SJSA1 (cell line): ENCODE measurements around the gene STMND1. TPM values are rescaled to one million over a fixed set of nuclear protein-coding genes. Genes with fewer than 3 reads are reported as not detected.

ENCODE experiments used
- DNase-seq, 2 experiments: peaks; one replicate each; pipeline ENCODE4 v3.0.0-alpha.2; 2015 to 2020; ENCODE audit warnings: low spot score in 2 of 2, low read depth in 1 of 2
- H3K27ac ChIP-seq: fragments of 250-450 bp; sonication (Bioruptor Pico); 2 replicates; pipeline ENCODE4 v1.5.1; 2020; ENCODE audit warnings: mild to moderate bottlenecking, moderate library complexity
- H3K27me3 ChIP-seq: fragments of 250-450 bp; sonication (Bioruptor Pico); replicated peaks from 2 replicates; pipeline ENCODE4 v1.5.1; 2020; ENCODE audit warnings: mild to moderate bottlenecking, moderate library complexity
- H3K36me3 ChIP-seq: fragments of 250-450 bp; sonication (Bioruptor Pico); 2 replicates; pipeline ENCODE4 v1.5.1; 2020; ENCODE audit warnings: mild to moderate bottlenecking
- H3K4me1 ChIP-seq: fragments of 250-450 bp; sonication (Bioruptor Pico); replicated peaks from 2 replicates; pipeline ENCODE4 v1.6.1; 2021; ENCODE audit warnings: mild to moderate bottlenecking
- H3K4me3 ChIP-seq: fragments of 250-450 bp; sonication (Bioruptor Pico); 2 replicates; pipeline ENCODE4 v1.5.1; 2020; ENCODE audit warnings: mild to moderate bottlenecking
- H3K9me3 ChIP-seq: fragments of 250-450 bp; sonication (Bioruptor Pico); replicated peaks from 2 replicates; pipeline ENCODE4 v1.5.1; 2020; ENCODE audit warnings: mild to moderate bottlenecking
- total RNA-seq: library from RNA; depleted of rRNA; stranded (reverse); fragments of >200 nt; shearing (Covaris generic); gene quantifications from 2 replicates; pipeline ENCODE4 v1.2.3, GENCODE V29; 2014

Gene STMND1
- total RNA-seq, 1 experiment from 2014 or later, result 1.00 TPM

DNA sequence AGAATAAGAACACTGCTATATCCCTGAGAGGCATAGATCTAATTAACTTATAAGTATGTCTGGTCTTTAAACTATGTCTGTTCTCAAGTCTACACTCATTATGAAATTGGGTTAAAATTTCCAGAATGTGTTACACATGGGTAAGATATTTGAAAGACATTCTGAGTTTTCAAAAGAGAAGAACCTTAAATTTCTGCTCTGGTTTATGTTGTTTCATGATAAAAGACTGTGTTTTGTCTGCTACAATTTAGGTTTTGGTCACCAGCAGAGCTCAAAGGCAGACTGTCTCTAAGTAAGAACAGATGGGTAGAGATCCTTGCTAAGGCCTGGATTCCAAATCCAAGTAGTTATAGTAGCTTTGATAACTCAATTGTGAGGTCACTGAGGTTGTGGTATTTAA, 6.0 kb downstream of the STMND1 start:
- Histone ChIP-seq H3K4me1 (no peaks in the 10 kb centered on the region), H3K27ac (no peak overlapping the region), H3K4me3 (no peak overlapping the region), H3K9me3 (no peaks in the 10 kb centered on the region), H3K27me3 (no peaks in the 10 kb centered on the region), H3K36me3 (no peaks in the 10 kb centered on the region)
- no peak for DNase-seq

DNA sequence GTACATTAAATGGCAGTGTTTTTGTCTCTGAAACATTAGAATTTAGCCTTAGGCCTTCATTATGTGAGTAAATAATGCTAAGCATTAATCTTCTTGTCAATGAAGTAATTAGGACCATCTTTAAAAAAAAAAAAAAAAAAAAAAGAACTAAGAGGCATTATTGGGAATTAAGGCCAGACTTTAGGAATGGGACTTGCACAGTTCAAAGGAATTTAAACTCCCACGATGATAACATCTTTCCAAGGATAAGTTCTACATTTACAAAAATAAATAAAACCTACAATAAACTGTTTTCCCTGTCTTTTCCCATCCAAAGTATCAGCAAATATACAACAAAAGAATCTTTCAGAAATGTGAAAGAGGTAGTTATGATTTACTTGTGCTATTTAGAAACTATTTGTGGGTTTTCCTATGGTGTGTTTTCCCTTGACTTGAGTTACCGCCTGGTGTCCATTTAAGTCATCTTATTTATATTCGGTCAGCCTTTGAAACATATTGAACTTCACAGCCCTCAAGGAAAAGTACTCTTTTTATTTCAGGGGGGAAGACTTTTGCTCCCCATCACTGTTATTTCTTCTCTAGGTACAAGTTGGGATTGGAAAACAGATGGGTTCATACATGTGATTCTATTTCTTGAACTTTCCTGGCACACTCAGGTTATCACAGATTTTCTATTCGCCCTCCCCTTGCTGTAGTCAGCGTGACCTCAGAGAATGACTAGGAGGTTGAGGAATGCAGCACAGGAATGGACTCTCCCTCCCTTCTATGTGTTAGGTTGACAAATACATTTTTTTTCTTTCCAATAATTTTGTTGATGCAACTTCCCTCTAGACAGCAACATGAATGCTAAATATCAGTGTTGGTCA, 13.6 kb downstream of the STMND1 start:
- Histone ChIP-seq H3K4me1 (peaks cover 39% of the 10 kb centered on the region), H3K36me3 (no peaks in the 10 kb centered on the region), H3K27ac (peak overlapping the region; percentile 96), H3K9me3 (no peaks in the 10 kb centered on the region), H3K27me3 (no peaks in the 10 kb centered on the region), H3K4me3 (no peak overlapping the region)
- peak; percentile 76 to 92 for DNase-seq

DNA sequence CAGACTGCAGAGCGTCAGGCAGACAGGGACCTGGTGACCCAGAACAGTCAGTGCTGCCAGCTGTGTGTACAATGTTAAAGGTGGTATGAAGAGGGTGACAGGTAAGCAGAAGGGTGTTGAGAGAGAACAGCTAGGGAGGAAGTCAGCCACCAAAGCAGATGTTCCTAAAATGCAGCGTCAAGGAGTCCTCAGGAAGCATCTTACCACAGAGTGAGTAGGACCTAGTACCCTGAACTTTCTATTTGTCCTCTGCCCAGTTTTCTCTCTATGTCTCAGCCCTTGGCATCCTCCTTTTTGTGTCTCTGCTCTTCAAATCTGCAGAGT, 14.2 kb downstream of the STMND1 start:
- H3K4me3 ChIP-seq, result no peak overlapping the region
- H3K27me3 ChIP-seq, result no peaks in the 10 kb centered on the region
- H3K9me3 ChIP-seq, result no peaks in the 10 kb centered on the region
- H3K4me1 ChIP-seq, result peaks cover 40% of the 10 kb centered on the region
- no peaks in the 10 kb centered on the region for H3K36me3 ChIP-seq
- H3K27ac ChIP-seq, result peak overlapping the region; percentile 96
- no peak for DNase-seq

DNA sequence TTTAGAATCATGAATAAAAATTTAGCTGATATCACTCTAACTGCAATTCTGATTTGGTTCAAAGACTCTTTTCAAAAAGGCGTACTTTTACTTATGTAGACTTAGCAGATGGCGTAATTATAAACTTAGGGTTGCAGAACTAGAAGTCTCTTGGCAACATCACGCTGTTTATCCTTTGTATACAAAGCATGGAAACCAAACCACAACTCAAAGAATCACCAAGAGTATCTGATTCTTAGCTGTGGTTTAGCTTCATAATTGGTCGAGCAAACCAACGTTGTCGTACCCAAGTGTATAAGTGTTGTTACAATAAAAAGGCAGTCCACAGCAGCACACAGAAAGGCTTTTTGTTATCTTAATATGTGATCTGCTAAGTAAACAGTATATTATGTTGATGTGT, 18.2 kb downstream of the STMND1 start:
- Histone ChIP-seq H3K36me3 (no peaks in the 10 kb centered on the region), H3K4me3 (no peak overlapping the region), H3K4me1 (peaks cover 32% of the 10 kb centered on the region), H3K9me3 (no peaks in the 10 kb centered on the region), H3K27ac (peak overlapping the region; percentile 86), H3K27me3 (no peaks in the 10 kb centered on the region)
- peak in 1 of 2 experiments; percentile 67 for DNase-seq

DNA sequence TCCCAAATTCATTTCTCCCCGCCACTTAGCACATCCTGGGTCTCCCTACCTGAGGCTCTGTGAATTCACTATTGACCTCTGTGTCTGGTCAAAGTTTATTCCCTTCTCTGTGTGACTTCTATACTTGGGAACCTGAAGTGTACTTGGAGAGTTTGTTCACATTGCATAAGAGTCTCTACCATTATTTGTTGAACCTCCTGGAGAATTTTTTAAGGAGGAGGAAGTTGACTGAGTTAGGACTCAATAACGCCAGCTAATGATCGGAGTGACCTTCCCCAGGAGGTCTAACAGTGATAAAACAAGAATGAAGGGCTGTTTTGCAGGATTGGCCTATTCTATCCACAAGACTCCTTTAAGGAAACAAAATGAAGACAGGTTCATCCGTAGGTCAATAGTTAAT, 23.6 kb downstream of the STMND1 start:
- no peaks in the 10 kb centered on the region; the same call in 1 of the 2 replicates for H3K9me3 ChIP-seq
- peaks cover 2% of the 10 kb centered on the region for H3K4me1 ChIP-seq
- no peak for DNase-seq
- no peak overlapping the region for H3K27ac ChIP-seq
- no peaks in the 10 kb centered on the region for H3K36me3 ChIP-seq
- H3K27me3 ChIP-seq, result no peaks in the 10 kb centered on the region
- no peak overlapping the region for H3K4me3 ChIP-seq

DNA sequence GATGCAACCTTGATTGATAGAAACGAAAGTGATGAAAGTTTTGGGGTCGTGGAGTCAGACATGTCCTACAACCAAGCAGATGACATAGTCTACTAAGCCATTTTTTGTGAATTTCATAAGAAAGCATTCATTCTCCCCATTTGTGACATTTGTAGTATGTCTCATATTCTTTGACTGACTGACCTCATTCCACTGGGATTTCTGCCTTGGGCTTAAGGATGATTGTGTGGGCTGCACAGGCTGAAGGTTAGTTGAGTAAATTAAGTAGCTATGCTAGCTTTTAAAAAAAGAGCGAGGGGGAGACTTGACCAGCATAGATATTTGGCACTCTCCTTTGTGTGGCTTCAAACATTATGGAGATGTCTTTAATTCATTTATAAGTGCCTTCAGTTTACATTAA, 28.9 kb downstream of the STMND1 start:
- Histone ChIP-seq H3K4me3 (no peak overlapping the region), H3K36me3 (no peaks in the 10 kb centered on the region), H3K9me3 (peaks cover 3% of the 10 kb centered on the region), H3K27me3 (no peaks in the 10 kb centered on the region), H3K4me1 (no peaks in the 10 kb centered on the region), H3K27ac (no peak overlapping the region)
- no peak for DNase-seq

DNA sequence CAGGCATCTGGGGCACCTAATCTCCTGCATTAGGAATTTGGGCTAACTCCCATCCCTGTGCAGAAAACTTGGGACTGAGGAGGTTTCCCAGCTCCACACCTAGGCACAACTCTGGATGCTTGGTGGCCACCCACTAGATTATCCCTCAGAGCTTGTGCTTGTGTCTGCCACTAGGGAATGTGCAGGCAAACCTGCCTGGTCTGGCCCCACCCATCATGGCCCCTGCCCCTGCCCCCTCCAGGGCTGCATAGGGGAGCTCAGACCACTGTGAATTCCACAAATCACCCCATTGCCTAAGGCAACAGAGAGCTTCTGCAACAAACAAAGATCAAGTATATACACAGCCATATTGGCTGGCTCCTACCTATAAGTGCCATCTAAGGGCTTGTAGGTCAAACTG, 31.1 kb downstream of the STMND1 start:
- no peak for DNase-seq
- H3K27ac ChIP-seq, result no peak overlapping the region
- H3K27me3 ChIP-seq, result no peaks in the 10 kb centered on the region
- peaks cover 3% of the 10 kb centered on the region for H3K9me3 ChIP-seq
- H3K4me1 ChIP-seq, result no peaks in the 10 kb centered on the region
- no peak overlapping the region for H3K4me3 ChIP-seq
- no peaks in the 10 kb centered on the region for H3K36me3 ChIP-seq

DNA sequence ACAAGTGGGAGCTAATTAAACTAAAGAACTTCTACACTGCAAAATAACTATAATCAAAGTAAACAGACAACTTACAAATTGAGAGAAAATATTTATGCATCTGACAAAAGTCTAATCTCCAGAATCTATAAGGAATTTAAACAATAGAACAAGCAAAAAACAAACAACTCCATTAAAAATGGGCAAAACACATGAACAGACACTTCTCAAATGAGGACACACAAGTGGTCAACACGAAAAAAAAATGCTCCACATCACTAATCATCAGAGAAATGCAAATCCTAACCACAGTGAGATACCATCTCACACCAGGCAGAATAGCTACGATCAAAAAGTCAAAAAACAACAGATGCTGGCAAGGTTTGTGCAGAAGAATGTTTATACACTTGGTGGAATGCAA, 36.2 kb downstream of the STMND1 start:
- no peaks in the 10 kb centered on the region for H3K36me3 ChIP-seq
- peaks cover 8% of the 10 kb centered on the region for H3K9me3 ChIP-seq
- DNase-seq, result no peak
- no peak overlapping the region for H3K4me3 ChIP-seq
- no peaks in the 10 kb centered on the region for H3K27me3 ChIP-seq
- no peaks in the 10 kb centered on the region for H3K4me1 ChIP-seq
- H3K27ac ChIP-seq, result no peak overlapping the region

DNA sequence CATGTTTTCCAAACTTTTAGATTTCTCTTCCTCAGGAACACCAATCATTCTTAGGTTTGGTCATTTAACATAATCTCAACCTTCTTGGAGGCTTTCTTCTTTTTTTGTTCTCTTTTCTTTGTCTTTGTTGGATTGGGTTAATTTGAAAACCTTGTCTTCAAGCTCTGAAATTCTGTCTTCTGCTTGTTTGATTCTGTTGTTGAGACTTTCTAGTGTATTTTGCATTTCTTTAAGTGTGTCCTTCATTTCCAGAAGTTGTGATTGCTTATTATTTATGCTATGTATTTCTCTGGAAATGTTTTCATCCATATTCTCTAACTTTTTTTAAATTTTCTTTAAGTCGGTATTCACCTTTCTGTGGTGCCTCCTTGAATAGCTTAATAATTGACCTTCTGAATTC, 42.2 kb downstream of the STMND1 start:
- Histone ChIP-seq H3K9me3 (peaks cover 4% of the 10 kb centered on the region; the same call in 1 of the 2 replicates), H3K27me3 (no peaks in the 10 kb centered on the region), H3K27ac (no peak overlapping the region), H3K36me3 (no peaks in the 10 kb centered on the region), H3K4me1 (no peaks in the 10 kb centered on the region), H3K4me3 (no peak overlapping the region)
- DNase-seq, result no peak

DNA sequence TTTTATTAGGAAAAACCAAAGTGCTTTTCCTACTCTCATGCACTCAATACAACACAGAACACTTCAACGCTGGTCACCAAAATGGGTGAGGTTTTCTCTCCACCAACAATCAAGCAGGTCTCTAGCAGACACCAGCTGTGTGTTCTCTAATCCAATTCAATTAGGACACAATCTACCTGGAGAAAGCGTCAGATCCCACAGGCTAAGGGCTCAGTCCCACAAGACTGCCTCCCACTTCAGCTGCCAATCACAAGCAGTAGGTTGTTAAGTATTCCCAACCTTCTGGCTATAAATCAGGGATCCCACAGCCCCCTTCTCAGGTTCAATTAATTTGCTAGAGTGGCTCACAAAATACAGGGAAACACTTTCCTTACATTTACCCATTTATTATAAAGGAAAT, 47.7 kb downstream of the STMND1 start:
- no peaks in the 10 kb centered on the region for H3K4me1 ChIP-seq
- H3K27me3 ChIP-seq, result no peaks in the 10 kb centered on the region
- no peak for DNase-seq
- H3K27ac ChIP-seq, result no peak overlapping the region
- H3K4me3 ChIP-seq, result no peak overlapping the region
- H3K9me3 ChIP-seq, result no peaks in the 10 kb centered on the region
- H3K36me3 ChIP-seq, result no peaks in the 10 kb centered on the region

DNA sequence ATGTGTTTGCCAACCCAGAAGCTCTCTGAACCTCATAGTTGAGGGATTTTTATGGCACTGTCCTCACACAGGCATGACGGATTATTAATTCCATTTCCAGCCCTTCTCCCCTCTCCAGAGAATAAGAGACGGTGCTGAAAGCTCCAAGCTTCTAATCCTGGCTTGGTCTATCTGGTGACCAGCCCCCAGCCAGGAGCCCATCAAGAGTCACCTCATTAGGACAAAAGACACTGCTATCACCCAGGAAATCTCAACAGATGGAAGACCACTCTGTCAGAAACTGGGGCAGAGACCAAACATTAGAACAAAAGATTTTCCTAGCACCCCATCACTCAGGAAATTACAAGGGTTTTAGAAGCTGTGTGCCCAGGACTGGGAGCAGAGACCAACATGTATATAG, 48.2 kb downstream of the STMND1 start:
- Histone ChIP-seq H3K4me1 (no peaks in the 10 kb centered on the region), H3K27ac (no peak overlapping the region), H3K36me3 (no peaks in the 10 kb centered on the region), H3K27me3 (no peaks in the 10 kb centered on the region), H3K9me3 (no peaks in the 10 kb centered on the region), H3K4me3 (no peak overlapping the region)
- DNase-seq, result no peak

DNA sequence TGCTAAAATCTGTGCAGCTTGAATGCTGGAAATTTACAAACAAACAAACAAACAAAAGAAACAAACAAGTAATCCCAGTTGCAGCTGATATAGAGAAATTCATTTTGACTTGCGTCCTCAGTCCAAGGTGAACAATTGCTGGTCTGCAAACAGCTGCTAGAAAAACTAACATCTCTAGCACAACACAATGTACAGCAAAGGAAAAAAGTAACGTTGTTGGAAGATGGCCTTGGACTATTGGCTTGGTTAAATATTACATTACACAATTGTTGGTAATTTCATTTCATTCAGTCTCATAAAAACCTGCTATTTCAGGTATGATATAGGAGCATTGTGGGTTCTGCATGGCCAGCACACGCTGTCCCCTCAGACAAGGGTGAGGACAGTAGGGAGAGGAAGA, 50.0 kb downstream of the STMND1 start:
- no peaks in the 10 kb centered on the region for H3K9me3 ChIP-seq
- H3K27me3 ChIP-seq, result no peaks in the 10 kb centered on the region
- no peak for DNase-seq

DNA sequence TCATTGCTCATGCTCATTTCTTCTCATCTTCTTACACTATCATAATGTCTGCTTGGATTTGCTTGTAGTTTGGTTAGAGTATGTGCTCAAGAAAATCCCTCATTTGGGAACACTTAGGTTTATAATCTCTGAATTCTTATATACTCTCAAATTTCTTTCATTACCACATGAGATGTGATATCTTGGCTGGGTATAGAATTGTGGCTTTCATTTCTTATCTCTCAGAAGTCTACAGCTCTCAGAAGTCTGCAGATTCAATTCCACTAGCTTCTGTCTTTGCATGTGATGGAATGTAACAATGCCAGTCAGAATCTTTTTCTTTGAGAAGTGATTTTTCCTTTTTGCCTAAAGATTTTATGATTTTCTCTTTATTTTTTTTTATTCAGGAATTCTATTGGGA, 50.9 kb downstream of the STMND1 start:
- H3K27ac ChIP-seq, result no peak overlapping the region

More for the DNA sequence above, 50.0 kb downstream of the STMND1 start:
- Histone ChIP-seq H3K4me1 (no peaks in the 10 kb centered on the region), H3K4me3 (no peak overlapping the region), H3K27ac (no peak overlapping the region), H3K36me3 (no peaks in the 10 kb centered on the region)

DNA sequence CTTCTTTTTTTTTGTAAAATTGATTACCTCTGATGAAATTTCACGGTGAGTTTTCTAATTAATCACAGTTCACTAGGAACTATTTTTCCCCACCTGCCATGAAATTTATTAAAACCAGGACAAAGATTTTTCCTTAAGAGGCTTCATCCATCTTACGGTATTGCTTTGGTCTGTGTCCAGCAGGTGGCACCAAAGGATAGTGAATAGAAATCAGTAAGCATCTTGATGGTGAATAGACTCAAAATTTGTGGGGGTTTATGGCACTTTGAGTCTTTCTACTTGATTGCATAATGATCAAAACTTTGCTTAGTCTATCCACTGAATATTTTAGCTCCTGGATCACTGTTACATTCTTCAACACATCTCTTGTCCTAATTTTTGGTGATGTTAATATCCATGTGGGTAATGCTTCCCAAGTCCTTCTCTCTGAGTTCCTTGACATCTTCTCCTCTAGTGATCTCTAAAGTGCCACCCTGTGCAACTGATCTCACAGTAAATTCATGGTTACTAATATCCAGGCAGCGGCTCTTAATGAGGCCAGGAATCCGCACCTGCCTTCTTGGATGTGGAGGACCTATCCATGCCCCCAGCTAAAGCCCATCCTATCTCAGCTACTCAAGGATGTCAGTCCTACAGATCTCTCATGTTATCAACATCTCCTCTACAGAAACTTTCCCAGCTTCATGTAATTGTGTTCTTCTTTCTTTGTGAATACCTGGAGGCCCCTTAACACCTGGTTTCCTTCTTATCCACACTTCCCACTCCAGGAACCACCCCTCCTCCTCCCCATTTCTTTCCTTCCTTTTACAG, 54.5 kb downstream of the STMND1 start:
- DNase-seq, result peak; percentile 59 to 65
- Histone ChIP-seq H3K4me1 (no peaks in the 10 kb centered on the region), H3K27me3 (no peaks in the 10 kb centered on the region), H3K9me3 (no peaks in the 10 kb centered on the region), H3K4me3 (no peak overlapping the region), H3K27ac (no peak overlapping the region), H3K36me3 (no peaks in the 10 kb centered on the region)

More for the DNA sequence above, 50.9 kb downstream of the STMND1 start:
- no peaks in the 10 kb centered on the region for H3K9me3 ChIP-seq
- no peaks in the 10 kb centered on the region for H3K36me3 ChIP-seq
- DNase-seq, result no peak
- H3K27me3 ChIP-seq, result no peaks in the 10 kb centered on the region
- H3K4me1 ChIP-seq, result no peaks in the 10 kb centered on the region
- no peak overlapping the region for H3K4me3 ChIP-seq
